K562 (cell line): ENCODE results near the gene SMIM35. TPM values are rescaled to one million over a fixed set of nuclear protein-coding genes. Genes with fewer than 3 reads are reported as not detected.
A peak's percentile ranks its signal among the peaks of the same experiment; 100 is the strongest.

Source experiments
- CHAMP1 ChIP-seq: fragments of 450-650 bp; IDR thresholded peaks from 2 replicates; pipeline ENCODE4 v1.6.1; 2016; ENCODE audit warnings: mild to moderate bottlenecking
- DACH1 ChIP-seq: fragments of 450-650 bp; IDR thresholded peaks from 2 replicates; pipeline ENCODE4 v1.6.1; 2018; ENCODE audit not compliant: partially characterized antibody
- E2F3 ChIP-seq: fragments of 250-450 bp; sonication (Bioruptor Pico); IDR thresholded peaks from 2 replicates; pipeline ENCODE4 v1.4.0; 2020; ENCODE audit warnings: mild to moderate bottlenecking
- ETV1 ChIP-seq: fragments of 450-650 bp; conservative IDR thresholded peaks from 2 replicates; pipeline ENCODE4 v1.6.1; 2016; ENCODE audit warnings: missing genetic modification characterization, control low read depth, low read depth, missing compliant biosample characterization
- FOSL1 ChIP-seq: fragments of 200-800 bp; sonication (Bioruptor generic); conservative IDR thresholded peaks from 2 replicates; pipeline ENCODE4 v1.6.1; 2016; ENCODE audit warnings: missing genetic modification characterization, missing compliant biosample characterization
- GTF2E2 ChIP-seq: fragments of 200-800 bp; sonication (Bioruptor generic); IDR thresholded peaks from 2 replicates; pipeline ENCODE4 v1.6.1; 2016; ENCODE audit warnings: missing genetic modification characterization, missing compliant biosample characterization
- HDAC3 ChIP-seq: fragments of 450-650 bp; IDR thresholded peaks from 2 replicates; pipeline ENCODE4 v1.6.1; 2018; ENCODE audit warnings: borderline replicate concordance, mild to moderate bottlenecking, moderate library complexity; ENCODE audit not compliant: partially characterized antibody
- HLTF ChIP-seq: fragments of 450-650 bp; IDR thresholded peaks from 2 replicates; pipeline ENCODE4 v1.6.1; 2016
- HMBOX1 ChIP-seq: sonication (generic); IDR thresholded peaks from 2 replicates; pipeline ENCODE4 v1.6.1; 2016
- HMG20B ChIP-seq: fragments of 250-450 bp; sonication (Bioruptor Pico); IDR thresholded peaks from 2 replicates; pipeline ENCODE4 v1.5.0; 2021; ENCODE audit warnings: mild to moderate bottlenecking
- ILF3 ChIP-seq: fragments of 450-650 bp; IDR thresholded peaks from 2 replicates; pipeline ENCODE4 v1.6.1; 2018; ENCODE audit warnings: antibody characterized with exemption, mild to moderate bottlenecking, moderate library complexity, borderline replicate concordance
- KAT8 ChIP-seq: fragments of 450-650 bp; IDR thresholded peaks from 2 replicates; pipeline ENCODE4 v1.6.1; 2016; ENCODE audit warnings: low read depth, mild to moderate bottlenecking
- MYNN ChIP-seq, 2 experiments: sonication (generic); formaldehyde crosslinking in 1 of 2; IDR thresholded peaks; 2 replicates each; pipeline versions ENCODE4 v1.5.0 to v1.6.1; 2016 to 2020; ENCODE audit warnings: antibody characterized with exemption in 1 of 2, missing genetic modification reagents in 1 of 2
- NCOA2 ChIP-seq, 2 experiments: fragments of 450-650 bp; IDR thresholded peaks; 2 replicates each; pipeline ENCODE4 v1.6.1; 2018; ENCODE audit warnings: mild to moderate bottlenecking in 2 of 2, moderate library complexity in 1 of 2; ENCODE audit not compliant: partially characterized antibody in 2 of 2
- NR4A1 ChIP-seq, 2 experiments: fragments of 250-450 bp in 1 of 2; fragments of 450-650 bp in 1 of 2; sonication (Bioruptor Pico) in 1 of 2; IDR thresholded peaks; 2 replicates each; pipeline versions ENCODE4 v1.4.0 to v1.6.1; 2016 to 2020; ENCODE audit warnings: mild to moderate bottlenecking in 2 of 2, missing compliant biosample characterization in 1 of 2, missing genetic modification characterization in 1 of 2, moderate library complexity in 1 of 2
- PHB ChIP-seq: fragments of 250-450 bp; sonication (Bioruptor Pico); IDR thresholded peaks from 2 replicates; pipeline ENCODE4 v1.5.0; 2021
- POLR2AphosphoS2 ChIP-seq: IDR thresholded peaks from 2 replicates; pipeline ENCODE4 v1.6.1; 2012; ENCODE audit warnings: low read length, improper control_type of control experiment
- RBFOX2 ChIP-seq: fragments of 200-400 bp; formaldehyde crosslinking; IDR thresholded peaks from 2 replicates; pipeline ENCODE4 v1.6.1; 2017; ENCODE audit warnings: low read depth, mild to moderate bottlenecking, low read length, moderate library complexity
- SMAD4 ChIP-seq: fragments of 250-450 bp; sonication (Bioruptor Pico); conservative IDR thresholded peaks from 2 replicates; pipeline ENCODE4 v1.8.0; 2021; ENCODE audit warnings: inconsistent platforms, mild to moderate bottlenecking, moderate library complexity
- TAF9B ChIP-seq: fragments of 450-650 bp; IDR thresholded peaks from 2 replicates; pipeline ENCODE4 v1.6.1; 2018; ENCODE audit warnings: mild to moderate bottlenecking; ENCODE audit not compliant: partially characterized antibody
- TBP ChIP-seq: optimal IDR thresholded peaks from 2 replicates; pipeline ENCODE3; 2011; ENCODE audit warnings: low read depth, low read length, improper control_type of control experiment
- TCF3 ChIP-seq: sonication (generic); formaldehyde crosslinking; IDR thresholded peaks from 2 replicates; pipeline ENCODE4 v1.4.0; 2020; ENCODE audit warnings: mild to moderate bottlenecking, missing genetic modification reagents
- TCF7 ChIP-seq: sonication (generic); IDR thresholded peaks from 2 replicates; pipeline ENCODE4 v1.6.1; 2016; ENCODE audit warnings: antibody characterized with exemption, borderline replicate concordance
- U2AF2 ChIP-seq: fragments of 200-400 bp; formaldehyde crosslinking; optimal IDR thresholded peaks from 2 replicates; pipeline ENCODE3; 2017; ENCODE audit warnings: low read depth, mild to moderate bottlenecking, low read length
- ZBTB7A ChIP-seq: IDR thresholded peaks from 2 replicates; pipeline ENCODE4 v1.6.1; 2011; ENCODE audit warnings: low read depth, mild to moderate bottlenecking, low read length, moderate library complexity, borderline replicate concordance; ENCODE audit not compliant: control insufficient read depth
- ZNF75A ChIP-seq: fragments of 450-650 bp; formaldehyde crosslinking; IDR thresholded peaks from 2 replicates; pipeline ENCODE4 v1.4.0; 2020; ENCODE audit warnings: mild to moderate bottlenecking
- polyA plus RNA-seq, 8 experiments: library from polyadenylated mRNA; depleted of rRNA in 4 of 8; stranded (reverse) in 5 of 8; unstranded in 3 of 8; fragments of >200 nt; fragmentation: Nextera tagmentation in 2 of 8; fragmentation: Illumina TruSeq in 1 of 8; extraction: Ambion mirVana in 2 of 8; extraction: Trizol in 1 of 8; gene quantifications; 2 replicates each; pipeline versions ENCODE4 v1.2.1 to v1.2.3, GENCODE V29; 2011 to 2014; ENCODE audit warnings: inconsistent platforms in 1 of 8, missing spikeins in 1 of 8
- total RNA-seq, 7 experiments: library from RNA; depleted of rRNA in 6 of 7; stranded (reverse); fragments of >200 nt in 6 of 7; fragmentation: Illumina TruSeq in 2 of 7; extraction: Trizol in 2 of 7; gene quantifications; 2 replicates each; pipeline versions ENCODE4 v1.2.1 to v1.2.3, GENCODE V29; 2011 to 2021; ENCODE audit warnings: low replicate concordance in 1 of 7

SMIM35 gene
- total and polyA plus RNA-seq, 9 of the 15 experiments (the other 6 are each of a cell fraction or from before 2014, with no cell fraction given), result 0.03 TPM; not detected in 7

- TF ChIP-seq SMAD4 (CRISPR knock-in tag) (peak; percentile 65; the same call in 1 of the 2 replicates), NCOA2 (IDR thresholded peaks at IDR 0.05; ENCODE audit: partially characterized antibody in 2 of 2) (no peak), CHAMP1 (no peak), MYNN (IDR thresholded peaks at IDR 0.05) (no peak), MYNN (CRISPR knock-in tag; IDR thresholded peaks at IDR 0.05) (no peak), KAT8 (0 out of 2 replicates have a peak, but pooled peaks have one; percentile 7), ZNF75A (no peak), ILF3 (no peak), TCF7 (0 out of 2 replicates have a peak, but pooled peaks have one; percentile 7), HDAC3 (no peak), TBP (peak; percentile 10), HMBOX1 (peak; percentile 36; the same call in 1 of the 2 replicates), NR4A1 (CRISPR knock-in tag; IDR thresholded peaks at IDR 0.05) (no peak), NR4A1 (tag; IDR thresholded peaks at IDR 0.05) (peak; percentile 11; the same call in 1 of the 2 replicates), RBFOX2 (0 out of 2 replicates have a peak, but pooled peaks have one; percentile 20), FOSL1 (tag) (peak; percentile 51; the same call in 1 of the 2 replicates), TCF3 (CRISPR knock-in tag) (peak; percentile 16; the same call in 1 of the 2 replicates), DACH1 (peak; percentile 28), POLR2AphosphoS2 (no peak), HMG20B (CRISPR knock-in tag) (no peak), E2F3 (CRISPR knock-in tag) (0 out of 2 replicates have a peak, but pooled peaks have one; percentile 51), PHB (CRISPR knock-in tag) (no peak), U2AF2 (no peak), ETV1 (tag) (peak; percentile 43), GTF2E2 (tag) (peak; percentile 64; the same call in 1 of the 2 replicates), ZBTB7A (peak; percentile 19; the same call in 1 of the 2 replicates), HLTF (0 out of 2 replicates have a peak, but pooled peaks have one; percentile 12), TAF9B (peak; percentile 2)
Observed at GRCh38 chr11:118002541-118003423, 84.0 kb downstream of the SMIM35 start (continued).
